CD14-positive monocyte (primary cell): Measurements from ENCODE around the gene LIFR. TPM values are rescaled to one million over a fixed set of nuclear protein-coding genes. Genes with fewer than 3 reads are reported as not detected.

Experiments
- DNase-seq, 3 donors: peaks; one replicate each; pipeline ENCODE4 v3.0.0-alpha.2; 2011 to 2022
- H2AFZ ChIP-seq: 2 replicates; pipeline ENCODE4 v1.6.0; 2012; ENCODE audit warnings: mild to moderate bottlenecking, low read depth, low read length, inconsistent platforms; ENCODE audit not compliant: insufficient read depth, poor library complexity, severe bottlenecking
- H3K27ac ChIP-seq, 2 donors: 1 replicate in 1 of 2; 2 replicates in 1 of 2; pipeline ENCODE4 v1.5.1; 2012 to 2013; ENCODE audit warnings: low read length in 2 of 2, control low read depth in 1 of 2, inconsistent platforms in 1 of 2, low read depth in 1 of 2, mild to moderate bottlenecking in 1 of 2
- H3K27me3 ChIP-seq, 2 donors: one replicate each; pipeline versions ENCODE4 v1.6.0 to v1.6.1; 2011 to 2013; ENCODE audit warnings: low read length in 2 of 2; ENCODE audit not compliant: control insufficient read depth in 2 of 2, insufficient read depth in 2 of 2
- H3K36me3 ChIP-seq, 2 donors: replicated peaks in 1 of 2; 1 replicate in 1 of 2; 2 replicates in 1 of 2; pipeline versions ENCODE4 v1.5.1 to v1.6.1; 2012 to 2013; ENCODE audit warnings: low read length in 2 of 2, control low read depth in 1 of 2, inconsistent platforms in 1 of 2, mild to moderate bottlenecking in 1 of 2; ENCODE audit not compliant: insufficient read depth in 2 of 2, control insufficient read depth in 1 of 2
- H3K4me1 ChIP-seq, 2 donors: 1 replicate in 1 of 2; 2 replicates in 1 of 2; pipeline versions ENCODE4 v1.5.1 to v1.6.1; 2012 to 2013; ENCODE audit warnings: low read length in 2 of 2, control low read depth in 1 of 2, inconsistent platforms in 1 of 2, mild to moderate bottlenecking in 1 of 2, moderate library complexity in 1 of 2; ENCODE audit not compliant: insufficient read depth in 2 of 2, control insufficient read depth in 1 of 2
- H3K4me2 ChIP-seq: replicated peaks from 2 replicates; pipeline ENCODE3; 2012; ENCODE audit warnings: low read length, moderate library complexity, mild to moderate bottlenecking; ENCODE audit not compliant: poor library complexity, severe bottlenecking; ENCODE audit errors: extremely low read depth
- H3K4me3 ChIP-seq, 3 experiments: fragments of 200-600 bp in 1 of 3; sonication (generic) in 1 of 3; replicated peaks in 1 of 3; 1 replicate in 2 of 3; 2 replicates in 1 of 3; pipeline ENCODE4 v1.5.1; 2011 to 2013; ENCODE audit warnings: low read length in 3 of 3, mild to moderate bottlenecking in 3 of 3, control low read depth in 2 of 3, low read depth in 2 of 3, inconsistent platforms in 1 of 3, moderate library complexity in 1 of 3
- H3K79me2 ChIP-seq: 2 replicates; pipeline ENCODE4 v1.6.0; 2012; ENCODE audit warnings: mild to moderate bottlenecking, control low read depth, inconsistent platforms, low read length, moderate library complexity; ENCODE audit not compliant: insufficient read depth
- H3K9ac ChIP-seq: 2 replicates; pipeline ENCODE4 v1.6.0; 2017; ENCODE audit warnings: low read length, mild to moderate bottlenecking; ENCODE audit not compliant: insufficient read depth, poor library complexity, severe bottlenecking
- H3K9me3 ChIP-seq, 2 donors: replicated peaks in 1 of 2; 1 replicate in 1 of 2; 2 replicates in 1 of 2; pipeline versions ENCODE4 v1.5.1 to v1.6.1; 2012 to 2013; ENCODE audit warnings: low read length in 2 of 2, control low read depth in 1 of 2; ENCODE audit not compliant: control insufficient read depth in 1 of 2, insufficient read depth in 1 of 2
- H4K20me1 ChIP-seq: 2 replicates; pipeline ENCODE4 v1.6.0; 2012; ENCODE audit warnings: mild to moderate bottlenecking, low read length, control low read depth, moderate library complexity; ENCODE audit not compliant: insufficient read depth
- H3K27ac Mint-ChIP-seq, 7 donors: one replicate each; pipeline ENCODE4 v1.8.0; 2020; ENCODE audit warnings: mild to moderate bottlenecking in 7 of 7, mixed read lengths in 7 of 7, moderate library complexity in 6 of 7, inconsistent platforms in 2 of 7
- H3K27me3 Mint-ChIP-seq, 3 donors: one replicate each; pipeline ENCODE4 v1.8.0; 2021 to 2022; ENCODE audit warnings: low read depth in 3 of 3, mild to moderate bottlenecking in 3 of 3, mixed read lengths in 3 of 3, moderate library complexity in 3 of 3, inconsistent platforms in 1 of 3
- H3K36me3 Mint-ChIP-seq, 2 donors: one replicate each; pipeline ENCODE4 v1.8.0; 2020; ENCODE audit warnings: mixed read lengths in 2 of 2, inconsistent platforms in 1 of 2, mild to moderate bottlenecking in 1 of 2
- H3K4me1 Mint-ChIP-seq: one replicate; pipeline ENCODE4 v1.8.0; 2020; ENCODE audit warnings: mild to moderate bottlenecking, mixed read lengths
- H3K4me3 Mint-ChIP-seq, 2 donors: one replicate each; pipeline ENCODE4 v1.8.0; 2020; ENCODE audit warnings: mild to moderate bottlenecking in 2 of 2, mixed read lengths in 2 of 2, moderate library complexity in 1 of 2
- H3K9me3 Mint-ChIP-seq, 7 donors: one replicate each; pipeline ENCODE4 v1.8.0; 2020 to 2022; ENCODE audit warnings: mixed read lengths in 7 of 7, mild to moderate bottlenecking in 6 of 7, moderate library complexity in 6 of 7, inconsistent platforms in 2 of 7
- WGBS: methylation state at CpG from one replicate; pipeline ENCODE4 v1.1.5; 2013; ENCODE audit warnings: missing lambda C conversion rate; ENCODE audit not compliant: insufficient coverage; 5-methylcytosine and 5-hydroxymethylcytosine counted together
- intact Hi-C, 2 donors: fragments of 100-400 bp; cut with micrococcal nuclease; formaldehyde crosslinking; loops; one replicate each; pipeline versions ENCODE4 v1.15.0 to v1.15.1; 2023
- polyA plus RNA-seq, 3 donors: library from polyadenylated mRNA; depleted of rRNA in 1 of 3; unstranded in 2 of 3; stranded (reverse) in 1 of 3; fragments of 300-500 nt in 2 of 3; fragments of >200 nt in 1 of 3; fragmentation: Illumina TruSeq in 2 of 3; gene quantifications; 1 replicate in 2 of 3; 2 replicates in 1 of 3; pipeline ENCODE4 v1.2.3, GENCODE V29; 2012 to 2021
- TF ChIP-seq, protein P1 (sequence below): fragments of 200-600 bp; IDR thresholded peaks from one replicate; pipeline ENCODE4 v1.8.0; 2022; ENCODE audit warnings: antibody characterized with exemption, mild to moderate bottlenecking

LIFR gene
- polyA plus RNA-seq, 3 donors = not detected

- peaks cover 0 to 28% of the 10 kb centered on the region in 2 donors for H3K9me3 ChIP-seq
- intact Hi-C loops = no loop called here
- no peak overlapping the region for H2AFZ ChIP-seq
- Mint-ChIP-seq H3K4me1 (peaks cover 8% of the 10 kb centered on the region), H3K27ac (no peak overlapping the region), H3K4me3 (peak overlapping the region in 1 of 2 donors; percentile 84), H3K9me3 (peaks cover 0 to 13% (median 4%) of the 10 kb centered on the region in 7 donors), H3K36me3 (peaks cover 0 to 3% of the 10 kb centered on the region in 2 donors), H3K27me3 (peaks cover 65 to 80% (median 67%) of the 10 kb centered on the region in 3 donors)
- H3K4me3 ChIP-seq = no peak overlapping the region
- no peaks in the 10 kb centered on the region for H3K79me2 ChIP-seq
- TF ChIP-seq, protein P1, sequence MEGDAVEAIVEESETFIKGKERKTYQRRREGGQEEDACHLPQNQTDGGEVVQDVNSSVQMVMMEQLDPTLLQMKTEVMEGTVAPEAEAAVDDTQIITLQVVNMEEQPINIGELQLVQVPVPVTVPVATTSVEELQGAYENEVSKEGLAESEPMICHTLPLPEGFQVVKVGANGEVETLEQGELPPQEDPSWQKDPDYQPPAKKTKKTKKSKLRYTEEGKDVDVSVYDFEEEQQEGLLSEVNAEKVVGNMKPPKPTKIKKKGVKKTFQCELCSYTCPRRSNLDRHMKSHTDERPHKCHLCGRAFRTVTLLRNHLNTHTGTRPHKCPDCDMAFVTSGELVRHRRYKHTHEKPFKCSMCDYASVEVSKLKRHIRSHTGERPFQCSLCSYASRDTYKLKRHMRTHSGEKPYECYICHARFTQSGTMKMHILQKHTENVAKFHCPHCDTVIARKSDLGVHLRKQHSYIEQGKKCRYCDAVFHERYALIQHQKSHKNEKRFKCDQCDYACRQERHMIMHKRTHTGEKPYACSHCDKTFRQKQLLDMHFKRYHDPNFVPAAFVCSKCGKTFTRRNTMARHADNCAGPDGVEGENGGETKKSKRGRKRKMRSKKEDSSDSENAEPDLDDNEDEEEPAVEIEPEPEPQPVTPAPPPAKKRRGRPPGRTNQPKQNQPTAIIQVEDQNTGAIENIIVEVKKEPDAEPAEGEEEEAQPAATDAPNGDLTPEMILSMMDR = no peak
- no peaks in the 10 kb centered on the region for H3K36me3 ChIP-seq
- no peak overlapping the region for H3K27ac ChIP-seq
- DNase-seq = no peak
- no peak overlapping the region for H3K9ac ChIP-seq
- H3K4me1 ChIP-seq = peaks cover 0 to 5% of the 10 kb centered on the region in 2 donors
- H3K27me3 ChIP-seq = peaks cover 73 to 86% of the 10 kb centered on the region in 2 donors
- no peaks in the 10 kb centered on the region for H4K20me1 ChIP-seq
- H3K4me2 ChIP-seq = no peak overlapping the region
- 33% methylated on average over 2 of the region's 11 CpGs for WGBS
These were observed 925 bp downstream of the LIFR start for GRCh38 chr5:38555354-38556087.

DNA sequence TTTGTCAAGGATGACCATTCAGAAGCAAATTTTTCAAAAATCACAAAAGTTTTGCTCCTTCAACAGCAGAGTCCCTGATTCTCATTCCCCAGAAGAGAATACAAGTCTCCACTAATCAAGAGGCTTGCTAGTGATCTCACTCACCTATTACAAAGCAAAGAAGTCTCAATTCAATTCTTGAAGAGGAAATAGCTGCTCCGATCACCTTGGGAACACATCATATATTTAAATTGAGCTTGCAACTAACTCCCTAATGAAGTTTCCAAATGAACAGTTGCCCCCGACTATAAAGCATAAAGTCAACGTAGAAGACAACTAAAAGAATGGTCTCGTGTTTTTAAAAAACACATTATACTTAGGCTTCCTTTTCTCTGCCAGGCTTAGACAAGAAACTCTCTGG, 1.6 kb downstream of the LIFR start:
- no peak overlapping the region for H2AFZ ChIP-seq
- no peak overlapping the region for H3K9ac ChIP-seq
- H4K20me1 ChIP-seq = no peaks in the 10 kb centered on the region
- H3K4me3 ChIP-seq = no peak overlapping the region
- no peak for DNase-seq
- peaks cover 0 to 28% of the 10 kb centered on the region in 2 donors for H3K9me3 ChIP-seq
- intact Hi-C loops = no loop called here
- H3K9me3 Mint-ChIP-seq = peaks cover 0 to 13% (median 4%) of the 10 kb centered on the region in 7 donors
- peaks cover 0 to 3% of the 10 kb centered on the region in 2 donors for H3K36me3 Mint-ChIP-seq
- TF ChIP-seq, protein P1 = no peak
- no peaks in the 10 kb centered on the region for H3K79me2 ChIP-seq
- no peak overlapping the region for H3K4me2 ChIP-seq
- H3K36me3 ChIP-seq = no peaks in the 10 kb centered on the region
- H3K27me3 ChIP-seq = peaks cover 75 to 90% of the 10 kb centered on the region in 2 donors
- peaks cover 8% of the 10 kb centered on the region for H3K4me1 Mint-ChIP-seq
- H3K4me3 Mint-ChIP-seq = peak overlapping the region in 1 of 2 donors; percentile 58
- H3K27me3 Mint-ChIP-seq = peaks cover 61 to 78% (median 65%) of the 10 kb centered on the region in 3 donors
- H3K4me1 ChIP-seq = peaks cover 0 to 5% of the 10 kb centered on the region in 2 donors
- no peak overlapping the region for H3K27ac Mint-ChIP-seq
- 33% methylated on average over 1 of the region's 4 CpGs for WGBS
- no peak overlapping the region for H3K27ac ChIP-seq
